ENCODE results near the gene RPGR.

RPGR gene

GRCh38 chrX:38256019-38256418, 71.3 kb downstream of the RPGR start:
- no peak for DNase-seq (ENCODE audit: low read depth)

DNA sequence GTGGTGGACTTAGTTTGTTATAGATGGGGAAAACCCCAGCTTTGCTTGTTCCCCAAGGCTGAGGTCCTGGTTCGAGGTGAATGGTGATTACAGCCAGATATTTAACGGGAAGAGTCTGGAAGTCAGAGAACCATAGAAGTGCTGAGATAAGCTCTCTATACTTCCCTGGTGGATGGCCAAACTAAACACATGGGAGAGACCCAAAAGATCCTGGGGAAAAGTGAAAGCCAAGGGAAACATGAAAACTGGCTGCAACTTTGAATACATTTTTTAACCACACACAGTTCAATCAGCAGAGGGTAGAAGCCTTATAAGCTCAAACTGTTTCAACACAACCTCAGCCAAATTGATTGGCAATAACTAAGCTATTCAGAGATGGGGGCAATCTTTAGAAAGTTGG, 77.3 kb downstream of the RPGR start:
- DNase-seq (ENCODE audit: low read depth), result no peak

DNA sequence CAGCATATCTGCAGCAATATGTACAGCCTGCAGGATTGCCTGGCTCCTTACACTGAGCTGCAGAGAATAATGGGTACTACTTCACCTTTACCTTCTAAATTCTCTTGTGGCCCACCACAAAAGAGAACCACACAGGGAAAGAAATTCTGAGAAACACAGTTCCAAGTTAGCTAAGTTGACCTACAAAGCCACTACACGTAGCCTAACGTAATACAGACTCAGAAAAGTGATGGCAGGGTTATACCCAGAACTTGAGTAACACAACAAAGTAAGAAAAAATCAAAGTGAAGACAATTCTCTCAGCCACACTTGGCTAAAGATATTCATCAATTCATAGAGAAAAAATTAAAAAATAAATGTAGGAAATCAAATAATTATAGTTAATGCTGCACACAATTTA, 80.3 kb downstream of the RPGR start:
- DNase-seq (ENCODE audit: low read depth), result no peak

DNA sequence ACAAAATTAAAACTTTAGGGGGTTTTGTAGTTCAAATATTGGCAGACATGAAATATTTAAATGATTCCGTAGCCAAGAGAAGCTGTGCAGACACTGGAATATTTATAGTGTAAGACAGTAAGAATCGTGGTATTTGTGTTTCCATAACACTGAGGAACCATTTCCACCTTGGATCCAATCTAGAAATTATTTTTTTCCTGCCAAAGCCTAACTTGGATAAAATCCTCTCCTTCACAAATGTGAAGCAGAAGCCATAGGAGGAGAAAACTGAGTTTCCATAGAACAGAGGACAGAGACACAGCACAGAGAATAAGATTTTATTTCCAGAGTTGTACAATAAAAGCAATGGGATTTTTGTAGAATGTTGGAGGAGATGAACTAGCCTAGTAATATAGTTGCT, 86.8 kb downstream of the RPGR start:
- no peak for DNase-seq (ENCODE audit: low read depth)

DNA sequence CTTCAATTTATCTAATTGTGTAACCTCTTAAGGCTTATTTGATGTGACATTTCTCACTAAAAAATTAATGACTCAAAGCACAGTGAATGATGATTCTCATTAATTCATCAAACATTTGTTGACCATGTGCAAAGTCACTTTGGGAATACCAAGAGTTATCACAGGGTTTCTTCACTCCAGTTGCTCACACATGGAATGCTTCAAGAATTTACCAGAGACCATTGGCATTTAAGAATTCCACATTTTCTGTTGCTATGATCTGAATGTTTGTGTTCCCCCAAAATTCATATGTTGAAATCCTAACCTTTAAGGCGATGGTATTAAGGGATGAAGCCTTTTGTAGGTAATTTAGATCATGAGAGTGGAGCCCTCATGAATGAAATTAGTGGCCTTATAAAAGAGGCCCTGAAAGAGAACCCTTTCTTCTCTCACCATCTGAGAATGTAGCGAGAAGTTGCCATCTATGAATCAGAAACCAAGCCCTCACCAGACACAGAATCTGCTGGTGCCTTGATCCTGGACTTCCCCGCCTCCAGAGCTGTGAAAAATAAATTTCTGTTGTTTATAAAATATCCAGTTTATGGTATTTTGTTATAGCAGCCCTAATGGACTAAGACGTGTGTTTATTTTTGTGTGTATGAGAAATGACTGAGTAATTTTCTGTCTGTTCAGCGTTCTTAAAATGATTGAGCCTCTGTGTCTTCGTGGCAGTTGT, 90.3 kb downstream of the RPGR start:
- DNase-seq (ENCODE audit: low read depth), result no peak

DNA sequence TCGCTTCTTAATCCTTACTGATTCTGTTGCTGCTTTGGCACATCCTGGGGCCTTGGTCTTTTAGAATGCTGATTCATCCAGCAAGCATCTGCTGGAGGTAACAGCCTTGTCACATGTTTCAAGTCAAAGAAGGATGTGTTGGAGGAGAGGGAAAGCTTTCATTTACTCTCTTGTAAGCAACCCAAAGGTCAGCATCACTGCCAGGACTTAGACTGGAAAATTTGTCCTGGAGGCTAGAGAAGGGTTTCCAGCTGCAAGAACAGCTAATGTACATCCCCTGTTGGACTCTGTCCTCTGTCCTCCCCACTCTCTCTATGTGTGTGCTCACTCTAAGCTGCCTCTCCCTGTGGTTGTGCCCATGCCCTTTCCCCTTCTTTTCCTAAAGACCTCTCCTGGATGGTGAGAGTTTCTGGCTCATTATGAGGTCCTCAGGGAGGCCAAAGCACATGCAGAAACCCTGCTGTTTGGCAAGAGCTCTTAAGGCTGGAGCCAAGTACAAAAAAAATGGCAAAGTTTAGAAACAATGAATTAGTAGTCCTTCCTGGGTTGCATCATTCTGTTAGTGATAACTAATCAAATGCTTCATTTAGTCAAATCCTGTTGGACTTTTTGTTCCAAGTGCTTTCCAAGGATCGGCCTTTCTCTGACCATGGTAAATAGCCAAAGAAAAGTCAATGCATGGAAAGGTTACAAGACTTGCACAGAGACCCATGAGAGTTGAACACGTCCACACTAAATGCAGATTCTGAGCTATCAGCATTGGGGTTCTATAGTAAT, 93.2 kb downstream of the RPGR start:
- DNase-seq (ENCODE audit: low read depth), result no peak

DNA sequence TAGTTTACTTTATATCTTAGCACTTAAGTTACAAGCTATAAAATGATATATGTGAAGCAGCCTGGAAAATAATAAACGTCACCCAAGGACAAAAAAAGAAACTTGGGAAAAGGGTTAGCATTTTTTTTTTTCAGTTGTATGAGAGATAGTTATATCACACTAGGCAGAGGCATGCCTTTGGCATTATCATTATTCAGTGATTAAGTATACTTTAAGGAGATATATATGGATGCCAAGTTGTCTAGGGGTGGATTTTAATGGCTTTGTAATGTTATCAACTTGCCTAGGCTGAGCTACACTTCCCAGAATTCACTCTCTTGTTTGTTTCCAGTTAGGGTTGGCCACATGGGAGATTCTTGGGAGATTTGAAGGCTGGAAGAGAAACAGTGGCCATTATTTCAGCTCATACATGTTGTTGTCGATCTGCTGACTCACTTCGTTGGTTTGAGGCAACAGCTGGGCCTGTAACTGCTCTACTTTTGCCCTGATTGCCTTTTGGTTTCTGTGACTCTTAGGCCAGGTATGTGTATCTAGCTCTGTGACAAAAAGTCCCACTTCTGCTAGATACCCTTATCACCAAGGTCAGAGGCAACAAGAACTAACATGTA, 95.1 kb downstream of the RPGR start:
- no peak for DNase-seq (ENCODE audit: low read depth)

DNA sequence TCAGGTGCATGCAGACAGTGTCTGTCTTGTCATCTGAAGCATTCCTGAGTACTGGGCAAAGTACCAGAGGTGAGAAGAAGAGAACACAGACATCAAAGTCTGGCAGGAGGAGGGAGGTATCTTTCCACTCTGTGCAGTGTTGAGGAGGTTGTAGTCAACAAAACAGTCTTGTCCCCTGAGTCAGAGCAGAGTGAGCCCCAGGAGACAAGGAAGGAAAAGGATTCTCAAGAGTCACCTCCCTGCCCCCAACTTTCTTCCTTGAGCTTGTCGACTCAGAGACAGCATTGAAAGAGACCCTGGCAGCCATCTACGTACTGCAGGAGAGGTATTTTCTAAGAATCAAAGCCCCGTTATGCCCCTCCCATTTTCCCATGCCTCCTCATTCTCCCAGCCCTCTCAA, 102.2 kb downstream of the RPGR start:
- no peak for DNase-seq (ENCODE audit: low read depth)

GRCh38 chrX:38224160-38224559, 103.1 kb downstream of the RPGR start:
- no peak for DNase-seq (ENCODE audit: low read depth)

DNA sequence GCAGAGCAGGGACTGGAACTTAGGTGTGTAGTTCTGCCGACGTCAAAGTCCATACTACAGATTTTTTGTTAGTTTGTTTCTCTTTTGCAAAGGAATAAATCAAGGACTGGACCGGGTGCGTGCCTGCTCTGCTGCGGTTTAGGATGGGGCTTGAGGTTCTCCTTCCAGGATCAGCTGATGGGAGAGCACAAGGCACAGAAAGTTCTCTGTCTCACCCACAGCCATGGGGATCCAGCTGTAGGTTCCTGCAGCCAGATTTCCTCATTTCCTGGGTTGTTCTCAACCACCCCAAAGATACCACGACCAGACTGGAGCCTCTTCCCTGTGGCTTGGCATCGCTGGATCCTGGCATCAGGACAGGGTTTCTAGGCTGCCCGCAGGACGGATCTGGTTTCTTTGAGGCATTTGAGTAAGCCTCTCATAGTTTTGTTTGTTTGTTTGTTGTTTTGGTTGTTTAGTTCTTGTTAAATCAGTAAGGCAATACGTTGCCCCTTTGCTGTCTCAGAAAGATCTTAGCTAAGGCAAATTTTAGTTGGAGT, 105.8 kb downstream of the RPGR start:
- no peak for DNase-seq (ENCODE audit: low read depth)

DNA sequence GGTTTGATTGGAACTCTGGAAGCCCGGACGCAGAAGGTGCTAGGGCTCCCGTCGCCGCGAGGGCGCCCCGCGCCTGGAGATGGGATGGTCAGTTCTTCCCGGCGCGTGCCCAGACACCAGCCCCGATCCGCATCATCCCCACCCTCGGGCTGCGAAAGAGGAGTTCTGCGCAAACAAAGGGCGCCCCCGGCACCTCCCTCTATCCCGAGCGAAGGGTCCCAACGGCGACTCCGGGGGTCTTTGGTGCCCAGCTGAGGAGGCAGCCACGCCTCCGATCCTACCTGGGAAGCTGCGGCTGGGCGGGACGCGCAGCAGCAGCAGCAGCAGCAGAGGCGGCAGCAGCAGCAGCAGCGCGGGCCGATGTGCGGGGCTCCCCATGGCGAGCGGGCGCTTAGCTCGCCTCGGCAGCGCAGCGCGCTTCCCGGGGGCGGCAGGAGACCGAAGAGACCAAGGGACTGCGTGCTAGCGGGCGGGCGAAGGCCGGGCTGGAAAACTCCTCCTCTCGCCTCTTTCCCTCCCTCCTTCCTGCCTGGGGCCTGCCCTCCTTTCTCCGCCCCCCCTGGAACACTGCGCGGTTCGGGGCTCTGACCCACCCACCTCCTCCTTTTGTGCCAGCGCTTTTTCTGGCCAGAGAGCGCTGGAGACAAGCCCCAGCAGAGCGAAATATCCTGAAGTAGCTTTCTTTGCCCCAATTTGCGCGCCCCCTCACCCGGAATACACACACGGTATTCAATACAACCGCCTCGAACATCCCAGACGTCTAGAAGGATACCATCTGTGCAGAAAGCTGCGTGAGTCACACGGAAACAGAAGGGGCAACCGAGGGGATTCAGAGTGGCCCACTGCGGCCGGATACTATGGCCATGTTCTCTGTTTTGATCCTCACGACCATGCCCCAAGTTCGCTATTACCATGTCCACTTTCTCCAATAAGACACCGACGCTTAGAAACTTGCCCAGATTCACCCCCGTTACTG, 106.6 kb downstream of the RPGR start, which contains the start of gene SRPX:
SRPX (minus strand) TSS at position 457 of the 976 bp plus-strand sequence; CDS start at position 378, 79 bp downstream.
- DNase-seq (ENCODE audit: low read depth), result no peak

- DNase-seq (ENCODE audit: low read depth), result no peak
Observed at GRCh38 chrX:38220024-38220414, 107.3 kb downstream of the RPGR start.

All from HS-5 (cell line).